MM.1S (cell line): ENCODE measurements around the gene RPL14.

ENCODE experiments used
- EZH2 ChIP-seq: fragments of 300-600 bp; sonication (generic); optimal IDR thresholded peaks from 2 replicates; pipeline ENCODE3; 2017; ENCODE audit warnings: low read depth, mild to moderate bottlenecking, antibody characterized with exemption, low read length, mixed read lengths
- TF ChIP-seq, protein P1 (sequence below): fragments of 300-600 bp; sonication (generic); IDR thresholded peaks from 2 replicates; pipeline ENCODE4 v1.5.1; 2016; ENCODE audit warnings: antibody characterized with exemption, low read length, mixed read lengths

DNA sequence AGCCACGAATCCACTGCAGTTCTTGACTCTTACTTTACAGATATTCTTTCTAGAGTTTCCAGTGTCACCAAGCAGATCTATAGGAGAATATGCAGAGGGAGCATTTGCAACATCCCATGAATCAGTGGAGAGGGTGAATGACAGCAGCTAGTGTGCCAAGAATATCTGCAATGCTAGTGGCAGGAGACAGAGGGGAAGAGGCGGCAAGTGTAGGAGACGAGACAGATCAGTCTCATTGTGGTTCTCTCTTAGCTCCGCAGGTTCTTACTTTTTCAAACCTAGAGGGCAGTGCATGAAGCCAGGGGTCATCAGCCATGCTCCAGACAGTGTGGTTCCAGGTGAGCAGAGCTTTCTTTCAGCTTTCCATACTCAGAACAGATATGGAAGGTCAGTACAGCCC lies 20.5 kb downstream of the RPL14 start:
- TF ChIP-seq, protein P1, sequence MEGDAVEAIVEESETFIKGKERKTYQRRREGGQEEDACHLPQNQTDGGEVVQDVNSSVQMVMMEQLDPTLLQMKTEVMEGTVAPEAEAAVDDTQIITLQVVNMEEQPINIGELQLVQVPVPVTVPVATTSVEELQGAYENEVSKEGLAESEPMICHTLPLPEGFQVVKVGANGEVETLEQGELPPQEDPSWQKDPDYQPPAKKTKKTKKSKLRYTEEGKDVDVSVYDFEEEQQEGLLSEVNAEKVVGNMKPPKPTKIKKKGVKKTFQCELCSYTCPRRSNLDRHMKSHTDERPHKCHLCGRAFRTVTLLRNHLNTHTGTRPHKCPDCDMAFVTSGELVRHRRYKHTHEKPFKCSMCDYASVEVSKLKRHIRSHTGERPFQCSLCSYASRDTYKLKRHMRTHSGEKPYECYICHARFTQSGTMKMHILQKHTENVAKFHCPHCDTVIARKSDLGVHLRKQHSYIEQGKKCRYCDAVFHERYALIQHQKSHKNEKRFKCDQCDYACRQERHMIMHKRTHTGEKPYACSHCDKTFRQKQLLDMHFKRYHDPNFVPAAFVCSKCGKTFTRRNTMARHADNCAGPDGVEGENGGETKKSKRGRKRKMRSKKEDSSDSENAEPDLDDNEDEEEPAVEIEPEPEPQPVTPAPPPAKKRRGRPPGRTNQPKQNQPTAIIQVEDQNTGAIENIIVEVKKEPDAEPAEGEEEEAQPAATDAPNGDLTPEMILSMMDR = no peak
- TF ChIP-seq EZH2 = no peak
